ENCODE measurements around the gene CBLB.

CBLB gene

GRCh38 chr3:105842943-105843342, 25.9 kb downstream of the CBLB start:
- H3K36me3 ChIP-seq (ENCODE audit: insufficient read depth, low read length): no peaks in the 10 kb centered on the region
- H3K4me1 ChIP-seq (ENCODE audit: insufficient read depth, low read length, poor library complexity, severe bottlenecking): peaks cover 5% of the 10 kb centered on the region
- no peak overlapping the region for H2AFZ ChIP-seq (ENCODE audit: low read length)
- no peaks in the 10 kb centered on the region for H3F3A ChIP-seq (ENCODE audit: low read depth)
- no peaks in the 10 kb centered on the region for H3K27me3 ChIP-seq (ENCODE audit: insufficient read depth, low read length, poor library complexity, severe bottlenecking)
- no peak for TF ChIP-seq EZH2phosphoT487 (IDR thresholded peaks at IDR 0.05; ENCODE audit: borderline replicate concordance)
- TF ChIP-seq CTCF (conservative IDR thresholded peaks at IDR 0.05; ENCODE audit: low read length): no peak
- H4K20me1 ChIP-seq (ENCODE audit: insufficient read depth, low read length, poor library complexity, severe bottlenecking): no peaks in the 10 kb centered on the region
- H3K4me2 ChIP-seq (ENCODE audit: low read depth, low read length, poor library complexity, severe bottlenecking): no peak overlapping the region
- no peaks in the 10 kb centered on the region for H3K9me3 ChIP-seq (ENCODE audit: insufficient read depth, low read depth, low read length)
- no peaks in the 10 kb centered on the region for H3K79me2 ChIP-seq (ENCODE audit: insufficient read depth, low read length)
- H3K4me3 ChIP-seq (ENCODE audit: low read length, poor library complexity, severe bottlenecking): no peak overlapping the region
- no peaks in the 10 kb centered on the region for H3K9me2 ChIP-seq (replicated peaks; ENCODE audit: low read depth, low read length)
- H3K9ac ChIP-seq (ENCODE audit: low read depth, low read length, poor library complexity, severe bottlenecking): no peak overlapping the region

GRCh38 chr3:105842449-105842848, 26.4 kb downstream of the CBLB start:
- H3F3A ChIP-seq (ENCODE audit: low read depth): no peaks in the 10 kb centered on the region
- H3K79me2 ChIP-seq (ENCODE audit: insufficient read depth, low read length): no peaks in the 10 kb centered on the region
- no peak overlapping the region for H3K4me3 ChIP-seq (ENCODE audit: low read length, poor library complexity, severe bottlenecking)
- no peaks in the 10 kb centered on the region for H3K9me2 ChIP-seq (replicated peaks; ENCODE audit: low read depth, low read length)
- H3K9ac ChIP-seq (ENCODE audit: low read depth, low read length, poor library complexity, severe bottlenecking): no peak overlapping the region
- H3K4me1 ChIP-seq (ENCODE audit: insufficient read depth, low read length, poor library complexity, severe bottlenecking): peaks cover 5% of the 10 kb centered on the region
- no peak for TF ChIP-seq EZH2phosphoT487 (IDR thresholded peaks at IDR 0.05; ENCODE audit: borderline replicate concordance)
- TF ChIP-seq CTCF (conservative IDR thresholded peaks at IDR 0.05; ENCODE audit: low read length): no peak
- no peaks in the 10 kb centered on the region for H4K20me1 ChIP-seq (ENCODE audit: insufficient read depth, low read length, poor library complexity, severe bottlenecking)
- no peaks in the 10 kb centered on the region for H3K9me3 ChIP-seq (ENCODE audit: insufficient read depth, low read depth, low read length)
- H3K36me3 ChIP-seq (ENCODE audit: insufficient read depth, low read length): no peaks in the 10 kb centered on the region
- no peak overlapping the region for H2AFZ ChIP-seq (ENCODE audit: low read length)
- H3K4me2 ChIP-seq (ENCODE audit: low read depth, low read length, poor library complexity, severe bottlenecking): no peak overlapping the region
- H3K27me3 ChIP-seq (ENCODE audit: insufficient read depth, low read length, poor library complexity, severe bottlenecking): no peaks in the 10 kb centered on the region

GRCh38 chr3:105837947-105838346, 30.9 kb downstream of the CBLB start:
- Histone ChIP-seq H3K27me3 (ENCODE audit: insufficient read depth, low read length, poor library complexity, severe bottlenecking) (no peaks in the 10 kb centered on the region), H3K4me2 (ENCODE audit: low read depth, low read length, poor library complexity, severe bottlenecking) (no peak overlapping the region), H3K79me2 (ENCODE audit: insufficient read depth, low read length) (no peaks in the 10 kb centered on the region), H3K36me3 (ENCODE audit: insufficient read depth, low read length) (no peaks in the 10 kb centered on the region), H3K9me2 (replicated peaks; ENCODE audit: low read depth, low read length) (no peaks in the 10 kb centered on the region), H3K9me3 (ENCODE audit: insufficient read depth, low read depth, low read length) (no peaks in the 10 kb centered on the region), H3K4me3 (ENCODE audit: low read length, poor library complexity, severe bottlenecking) (no peak overlapping the region), H2AFZ (ENCODE audit: low read length) (no peak overlapping the region), H4K20me1 (ENCODE audit: insufficient read depth, low read length, poor library complexity, severe bottlenecking) (no peaks in the 10 kb centered on the region), H3K9ac (ENCODE audit: low read depth, low read length, poor library complexity, severe bottlenecking) (no peak overlapping the region), H3K4me1 (ENCODE audit: insufficient read depth, low read length, poor library complexity, severe bottlenecking) (no peaks in the 10 kb centered on the region), H3F3A (ENCODE audit: low read depth) (no peaks in the 10 kb centered on the region)
- no peak for TF ChIP-seq EZH2phosphoT487 (IDR thresholded peaks at IDR 0.05; ENCODE audit: borderline replicate concordance)
- no peak for TF ChIP-seq CTCF (conservative IDR thresholded peaks at IDR 0.05; ENCODE audit: low read length)
